NCI-H345 (cell line): Measurements from ENCODE around the gene XCL2.
"Not testable (repeated sequence)": the region's sequence is repeated elsewhere in the genome, so short reads cannot be mapped to it uniquely, and the experiment has no call there.

Experiments
- DNase-seq: peaks from one replicate; lab custom pipeline; 2025; lab: John Stamatoyannopoulos, UW

Gene XCL2

DNA sequence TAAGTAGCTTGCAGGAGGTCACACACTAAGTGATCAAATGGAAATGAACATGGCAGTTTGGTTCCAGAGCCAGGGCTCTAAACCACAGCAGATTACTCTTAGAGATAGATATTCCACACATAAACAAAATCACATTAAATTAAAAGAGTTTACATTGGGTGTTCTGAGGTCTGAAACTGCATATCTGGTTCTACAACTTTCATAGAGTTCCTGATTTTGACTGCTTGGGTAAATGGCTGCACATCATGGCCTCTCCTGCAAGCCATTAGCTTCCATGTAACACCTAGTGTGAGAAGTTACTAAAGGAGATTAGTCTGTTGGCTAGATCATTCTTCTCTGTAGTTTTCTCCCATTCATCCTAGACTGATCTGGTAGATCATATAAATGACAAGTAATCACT lies 12.8 kb upstream of the XCL2 start:
- DNase-seq: no peak

DNA sequence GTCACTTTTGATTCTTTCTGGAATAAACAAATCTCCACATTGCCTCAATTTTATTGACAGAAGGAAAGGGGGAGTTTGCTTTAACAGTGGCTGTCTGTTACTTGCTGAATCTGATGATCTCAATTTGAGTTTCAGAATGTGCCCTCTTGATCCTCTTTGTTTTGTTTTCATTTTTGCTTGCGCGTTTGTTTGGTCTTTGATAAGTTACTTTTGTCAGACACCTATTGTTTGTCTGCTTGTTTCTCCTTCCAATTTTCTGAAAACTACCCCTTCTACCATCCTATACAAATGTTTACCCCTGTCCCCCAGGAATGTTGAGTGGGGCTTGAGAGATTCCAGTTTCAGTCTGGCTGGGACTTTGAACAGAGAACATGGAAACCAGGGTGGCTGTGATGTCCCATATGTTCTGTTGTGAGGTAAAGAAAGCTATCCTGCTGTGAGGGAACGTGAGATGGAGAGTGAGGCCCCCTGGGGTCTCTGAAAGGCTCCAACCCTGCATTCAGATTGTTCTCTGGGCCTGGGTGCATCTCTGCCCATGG lies 11.8 kb upstream of the XCL2 start:
- no peak for DNase-seq

DNA sequence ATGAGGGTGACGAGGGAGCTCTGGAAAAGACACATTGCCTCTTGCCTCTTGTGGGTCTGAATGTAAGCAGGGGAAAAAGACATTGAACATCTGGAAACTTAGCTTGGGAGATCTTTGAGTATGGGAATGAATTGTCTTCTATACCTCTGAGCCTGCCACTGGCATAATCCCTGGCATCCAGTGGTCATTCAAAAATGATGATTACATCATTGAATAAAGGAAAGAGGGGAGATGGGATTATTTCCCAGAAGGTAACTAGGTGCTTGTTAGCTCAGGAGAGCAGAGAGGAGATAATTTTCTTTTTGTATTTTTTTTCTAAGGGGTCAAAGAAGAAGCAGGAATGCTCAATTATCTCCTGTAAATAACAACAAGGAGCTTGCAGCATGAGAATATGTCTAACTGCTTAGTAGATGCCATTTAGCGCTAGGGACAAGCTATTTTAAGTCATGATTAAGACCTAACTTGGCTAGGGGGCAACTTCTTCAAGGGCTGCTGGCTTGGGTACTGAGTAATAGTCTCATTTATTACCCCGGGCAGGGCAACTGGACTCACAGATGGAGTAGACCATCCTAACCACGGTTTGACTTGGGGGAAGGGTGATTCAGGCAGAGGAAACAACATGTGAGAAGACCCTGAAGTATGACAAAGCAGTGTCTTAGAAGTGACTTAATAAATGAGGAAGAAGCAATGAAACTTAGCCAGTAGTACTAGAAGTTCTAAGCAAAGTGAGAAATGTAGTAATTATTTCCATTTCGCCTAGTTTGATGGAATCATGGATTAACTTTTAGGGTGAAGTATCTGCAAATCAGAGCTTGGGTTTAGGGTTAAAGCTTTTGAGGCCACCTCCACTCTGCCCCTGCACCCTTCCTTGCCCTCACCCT lies 11.0 kb upstream of the XCL2 start:
- no peak for DNase-seq

DNA sequence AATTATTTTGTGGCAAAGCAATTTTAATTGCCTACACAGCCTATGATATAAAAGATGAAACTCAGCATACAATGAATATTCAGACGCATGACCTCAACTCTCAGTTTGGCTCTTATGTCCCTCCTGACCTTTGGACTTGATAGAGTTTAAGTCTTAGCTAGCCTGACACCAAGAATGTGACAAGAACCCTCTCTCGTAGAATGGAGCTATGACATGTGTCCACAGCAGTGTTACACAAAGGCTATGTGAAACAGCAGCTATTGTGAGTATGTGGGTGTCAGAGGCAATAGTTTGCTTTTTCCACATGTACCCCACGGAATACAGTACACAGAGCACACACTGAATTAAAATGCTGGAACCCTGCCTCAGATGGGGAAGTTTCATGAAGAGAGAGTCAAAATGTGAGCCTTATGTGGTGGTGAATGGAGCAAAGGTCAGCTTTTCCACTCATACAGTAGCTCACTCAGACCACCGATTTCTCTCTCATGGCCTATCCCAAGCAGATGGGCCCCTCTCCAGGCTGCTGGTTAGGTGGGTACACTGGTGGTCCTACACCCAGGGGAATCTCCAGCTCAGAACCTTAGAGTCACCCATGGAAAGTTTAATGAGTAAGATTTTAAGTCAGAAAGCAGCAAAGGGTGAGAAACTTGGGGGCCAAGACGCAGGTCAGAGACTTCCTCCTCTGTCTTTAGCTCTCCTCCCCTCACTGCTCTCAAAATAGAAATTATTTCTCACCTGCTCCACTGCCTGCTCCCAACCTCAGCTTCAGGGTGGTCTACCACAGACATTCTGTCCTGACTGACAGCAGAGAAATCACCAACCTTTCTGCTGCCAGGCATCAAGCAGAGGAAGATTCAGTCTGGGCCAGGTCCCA lies 10.1 kb upstream of the XCL2 start:
- no peak for DNase-seq

DNA sequence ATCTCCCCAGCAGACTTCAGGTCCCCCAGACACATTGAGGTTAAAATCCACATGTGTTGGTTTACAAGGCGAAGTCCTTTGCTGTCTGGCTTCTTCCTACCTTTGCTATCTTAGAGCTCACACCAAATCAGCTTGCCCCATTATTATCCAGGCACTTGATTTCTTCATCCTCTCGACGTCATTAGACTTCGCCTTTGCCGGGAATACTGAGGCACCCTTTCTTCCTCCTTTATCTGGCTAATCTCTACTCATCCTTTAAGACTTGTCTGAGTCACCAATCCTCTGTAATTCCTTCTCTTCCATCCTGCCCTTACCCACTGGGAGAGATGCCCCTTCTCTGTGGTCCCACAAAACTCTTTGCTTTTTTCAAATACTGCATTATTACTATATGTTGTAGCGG lies 9.2 kb upstream of the XCL2 start:
- no peak for DNase-seq

DNA sequence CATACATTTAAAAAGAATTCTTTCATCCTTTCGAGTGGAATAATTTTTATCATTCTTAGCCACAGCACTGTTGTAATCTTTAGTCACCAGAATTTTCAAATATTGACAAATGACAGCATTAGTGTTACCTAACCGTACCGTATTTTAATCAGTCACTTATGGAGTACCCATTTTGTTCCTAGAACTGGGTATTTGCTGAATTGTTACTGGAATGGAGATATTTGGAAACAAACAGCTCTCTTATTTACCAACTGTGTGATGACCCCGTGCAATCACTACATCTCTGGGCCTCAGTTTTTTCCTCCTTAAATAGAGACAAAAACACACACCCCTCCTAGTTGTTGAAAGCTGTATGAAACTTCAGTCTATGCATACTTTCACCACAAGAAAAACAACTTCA lies 7.9 kb upstream of the XCL2 start:
- no peak for DNase-seq

DNA sequence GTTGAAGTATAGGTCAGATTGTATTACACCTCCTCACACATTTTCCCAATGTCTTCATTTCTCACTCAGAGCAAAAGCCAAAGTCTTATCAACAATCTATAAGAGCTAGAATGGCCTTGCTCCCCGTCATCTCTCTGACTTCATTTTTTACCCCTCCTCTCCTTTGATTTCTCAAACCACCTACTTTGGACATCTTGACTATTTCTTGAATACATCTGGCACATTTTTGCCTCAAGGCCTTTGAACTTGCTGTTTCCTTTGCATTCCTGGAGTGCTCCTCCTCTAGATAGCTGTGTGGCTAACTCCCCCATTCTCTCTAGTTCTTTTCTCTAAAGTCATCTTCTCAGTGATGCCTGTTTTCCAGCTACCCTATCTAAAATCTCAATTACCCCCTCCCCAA lies 7.2 kb upstream of the XCL2 start:
- no peak for DNase-seq

DNA sequence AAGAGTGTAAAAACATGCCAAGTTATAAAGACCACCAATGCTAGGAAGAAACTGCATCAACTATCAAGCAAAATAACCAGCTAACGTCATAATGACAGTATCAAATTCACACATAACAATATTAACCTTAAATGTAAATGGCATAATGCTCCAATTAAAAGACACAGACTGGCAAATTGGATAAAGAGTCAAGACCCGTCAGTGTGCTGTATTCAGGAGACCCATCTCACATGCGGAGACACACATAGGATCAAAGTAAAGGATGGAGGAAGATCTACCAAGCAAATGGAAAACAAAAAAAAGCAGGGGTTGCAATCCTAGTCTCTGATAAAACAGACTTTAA lies 2.7 kb upstream of the XCL2 start:
- DNase-seq: not testable (repeated sequence)

DNA sequence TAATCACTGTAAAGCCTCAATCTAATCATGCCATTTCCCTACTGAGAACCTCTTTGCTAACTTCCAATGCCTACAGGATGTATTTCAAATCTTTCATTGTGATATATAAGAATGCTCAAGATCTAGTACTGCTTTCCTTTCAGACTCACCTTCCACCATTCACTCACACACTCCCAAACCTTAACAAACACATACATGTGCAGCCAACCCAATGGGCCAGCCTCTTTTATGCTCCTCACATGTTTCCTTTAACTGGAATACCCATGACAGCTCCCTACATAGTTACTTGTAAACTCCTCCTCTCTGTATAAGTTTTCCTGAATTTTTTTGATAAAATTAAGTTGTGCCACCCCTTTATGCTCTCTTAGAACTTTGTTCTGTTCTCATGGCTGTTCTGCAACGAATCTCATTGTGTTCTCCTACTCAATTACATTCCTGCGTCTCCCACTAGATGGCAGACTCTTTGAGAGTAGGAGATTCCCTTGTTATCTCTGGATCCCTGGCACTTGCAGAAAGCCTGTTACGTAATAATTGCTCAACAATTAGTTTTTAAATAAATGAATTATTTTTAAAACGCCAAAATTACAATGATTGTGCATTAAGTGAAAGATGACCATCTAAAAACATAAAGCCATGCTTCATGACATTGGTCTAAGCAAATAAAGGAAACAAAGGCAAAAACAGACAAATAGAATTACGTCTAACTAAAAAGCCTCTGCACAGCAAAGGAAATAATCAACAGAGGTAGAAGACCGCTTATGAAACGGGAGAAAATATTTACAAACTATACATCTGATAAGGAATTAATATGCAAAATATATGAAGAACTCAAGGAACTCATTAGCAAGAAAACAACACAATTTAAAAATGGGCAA lies 2.1 kb upstream of the XCL2 start:
- peak; percentile 9 for DNase-seq

DNA sequence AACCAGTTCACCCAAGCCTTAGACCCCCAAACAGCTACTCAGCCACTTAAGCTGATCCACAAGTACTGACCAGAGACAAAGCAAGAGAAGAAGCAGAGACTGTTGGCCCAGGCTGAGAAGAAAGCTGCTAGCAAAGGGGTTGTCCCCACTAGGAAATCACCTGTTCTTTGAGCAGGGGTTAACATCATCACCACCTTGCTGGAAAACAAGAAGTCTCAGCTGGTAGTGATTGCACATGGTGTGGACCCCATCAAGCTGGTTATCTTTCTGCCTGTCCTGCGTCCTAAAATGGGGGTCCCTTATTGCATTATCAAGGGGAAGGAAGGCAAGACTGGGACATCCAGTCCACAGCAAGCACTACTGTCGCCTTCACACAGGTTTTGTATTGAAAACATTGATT lies 819 bp downstream of the XCL2 start:
- DNase-seq: not testable (repeated sequence)

DNA sequence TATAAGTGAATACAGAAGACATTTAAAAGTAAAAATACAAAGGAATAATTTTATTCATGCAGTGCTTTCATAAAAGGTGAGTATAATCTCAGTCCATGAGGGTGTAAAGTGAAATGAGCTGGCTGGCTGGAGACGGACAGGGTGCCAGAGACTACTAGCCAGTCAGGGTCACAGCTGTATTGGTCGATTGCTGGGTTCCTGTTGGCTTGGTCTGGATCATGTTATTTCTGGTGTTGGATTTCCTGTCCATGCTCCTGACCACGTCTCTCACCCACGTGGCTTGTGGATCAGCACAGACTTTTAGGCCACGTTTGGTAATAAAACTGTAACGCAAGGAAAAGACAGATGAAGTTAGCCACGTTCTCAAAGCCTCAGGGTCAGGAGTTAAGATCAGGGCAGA lies 3.0 kb downstream of the XCL2 start:
- DNase-seq: not testable (repeated sequence)

DNA sequence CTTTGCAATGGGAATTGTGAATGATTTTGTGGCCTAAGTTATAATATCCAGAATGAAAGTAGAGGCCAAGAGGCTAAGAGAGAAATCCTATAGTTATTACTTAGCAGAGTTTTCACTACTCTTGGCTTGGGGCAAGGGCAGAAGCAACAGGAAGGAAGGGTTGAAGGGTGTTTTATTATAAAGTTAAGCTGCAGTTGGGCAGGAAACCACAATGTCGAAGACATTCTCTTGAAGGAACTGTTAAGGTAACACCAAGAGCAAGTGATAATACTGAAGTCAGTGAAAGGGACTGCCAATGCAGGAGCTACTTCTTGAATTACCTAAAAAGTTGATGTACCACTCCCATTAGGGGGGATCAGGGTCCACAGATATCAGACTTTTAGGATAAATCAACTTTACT lies 8.3 kb downstream of the XCL2 start:
- no peak for DNase-seq

DNA sequence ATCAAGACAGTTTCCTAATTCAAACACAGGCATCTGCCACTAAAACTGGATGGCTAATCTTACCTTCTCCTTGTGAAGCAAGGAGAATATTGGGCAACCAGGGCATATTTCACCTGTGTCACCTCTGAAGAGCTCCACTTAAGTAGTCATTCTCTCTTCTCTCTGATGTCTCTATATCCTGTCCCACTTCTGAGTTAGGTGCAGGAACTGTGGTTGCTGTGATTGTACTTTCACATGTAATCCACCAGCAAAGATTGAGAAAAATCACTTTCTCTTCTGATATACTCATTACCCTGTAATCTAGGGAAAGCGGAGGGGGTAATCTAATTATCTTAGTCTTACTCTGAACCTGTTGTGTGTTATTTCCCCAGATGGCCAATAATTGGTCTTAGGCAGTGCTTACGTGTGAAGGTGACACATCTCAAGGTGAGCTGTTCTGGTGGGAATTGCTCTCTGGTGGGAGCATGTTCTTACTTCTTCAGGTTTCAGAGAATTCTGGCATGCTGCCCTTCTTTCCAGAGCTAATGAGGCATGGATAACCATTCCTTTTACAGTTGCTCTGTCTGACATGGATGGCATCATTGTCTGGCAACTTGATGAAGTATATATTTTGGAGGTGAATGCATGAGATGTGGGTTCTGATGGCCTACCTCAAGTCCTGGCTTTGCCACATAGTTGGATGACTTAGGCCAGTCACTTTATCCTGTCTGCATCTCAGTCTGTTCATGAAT lies 12.0 kb downstream of the XCL2 start:
- DNase-seq: peak; percentile 46

DNA sequence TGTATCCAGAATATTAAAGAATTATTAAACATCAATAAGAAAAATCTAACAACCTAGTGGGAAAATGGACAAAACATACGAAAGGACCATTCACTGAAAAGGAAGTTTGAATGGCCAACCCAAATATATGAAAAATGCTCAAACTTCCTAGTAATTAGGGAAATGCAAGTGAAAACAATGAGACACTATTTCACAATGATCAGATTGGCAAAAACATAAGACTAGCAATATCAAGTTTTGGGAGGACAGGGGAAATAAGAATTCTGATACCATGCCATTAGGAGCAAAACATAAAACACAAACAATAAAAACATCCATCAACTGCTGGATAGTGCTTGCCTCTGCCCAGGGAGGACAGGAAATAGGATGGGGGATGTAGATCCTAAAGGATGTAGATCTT lies 14.3 kb downstream of the XCL2 start:
- DNase-seq: no peak

DNA sequence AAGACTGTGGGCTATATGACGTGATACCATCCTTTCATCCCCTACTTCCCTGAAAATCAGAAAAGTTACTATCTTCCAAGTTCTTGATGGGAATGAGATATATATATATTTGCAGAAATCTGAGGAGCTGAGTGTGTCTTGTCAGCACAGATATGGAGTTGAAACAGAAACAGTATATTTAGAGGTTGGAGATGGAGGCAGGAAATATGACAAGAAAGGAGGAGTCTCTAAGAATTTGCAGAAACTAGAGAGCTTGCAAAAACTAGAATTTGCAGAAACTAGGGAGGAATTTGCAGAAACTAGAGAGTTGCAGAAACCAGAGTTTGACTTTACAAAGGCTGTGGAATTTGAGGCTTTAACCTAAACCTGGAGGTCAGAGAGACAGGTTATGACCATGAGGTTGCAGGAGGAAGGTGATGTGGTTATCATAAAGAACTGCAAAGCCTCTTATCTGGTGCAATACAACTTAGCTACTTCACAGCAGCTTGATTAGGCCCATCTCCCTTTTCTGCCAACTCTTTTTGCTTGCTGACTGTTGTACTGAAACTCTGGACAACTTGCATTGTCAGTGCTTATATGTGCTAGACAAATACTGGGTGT lies 22.3 kb downstream of the XCL2 start:
- DNase-seq: no peak

DNA sequence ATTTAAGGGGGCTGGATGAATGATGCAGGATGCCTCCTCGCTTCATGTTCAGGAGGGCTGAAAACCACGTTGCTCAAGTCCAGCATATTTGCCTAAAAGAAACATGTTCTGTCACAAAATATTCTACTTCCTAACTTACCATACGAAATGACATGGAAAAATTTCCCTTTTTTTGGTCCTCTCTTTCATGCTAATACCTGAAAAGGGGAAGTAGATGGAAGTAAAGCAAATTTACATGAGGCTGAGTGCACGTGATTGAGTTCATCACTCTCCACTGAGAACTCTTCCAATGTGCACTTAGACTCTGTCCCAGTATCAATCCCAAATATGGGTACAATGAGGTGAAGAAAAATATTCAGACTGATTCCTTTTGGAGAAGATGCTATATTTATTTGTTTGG lies 23.0 kb downstream of the XCL2 start:
- DNase-seq: no peak

DNA sequence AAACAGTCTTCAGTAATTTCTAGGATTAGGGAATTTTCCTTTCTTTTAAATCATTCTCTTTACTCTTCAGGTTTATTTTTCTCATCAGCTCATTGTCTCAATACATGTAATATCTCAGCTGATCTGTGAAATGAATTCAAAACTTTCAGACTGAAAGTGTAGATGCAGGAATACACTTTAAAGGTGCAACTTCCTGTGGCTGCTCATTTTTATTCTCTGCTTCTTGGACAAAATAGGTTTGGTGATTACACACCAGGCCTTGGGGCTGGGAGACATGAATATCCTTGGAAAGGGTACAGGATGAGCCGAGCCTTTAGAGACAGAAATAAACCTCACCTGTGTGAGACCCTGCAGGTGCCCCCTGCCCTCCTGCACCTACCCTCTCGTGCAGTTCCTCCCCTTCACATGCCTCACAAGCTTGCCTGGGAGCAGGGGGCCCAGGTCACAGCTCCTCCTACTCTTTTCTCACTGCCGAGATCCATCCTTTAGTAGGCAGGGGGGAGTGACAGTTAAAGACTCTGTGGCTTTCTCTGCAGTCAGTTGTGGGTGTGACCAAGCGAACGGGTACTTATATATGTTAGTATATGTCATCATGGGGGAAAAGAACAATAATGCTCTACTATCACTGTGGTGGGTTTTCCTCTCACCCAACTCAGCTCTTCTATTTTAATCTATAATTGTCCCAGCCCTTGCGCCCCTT lies 23.6 kb downstream of the XCL2 start:
- no peak for DNase-seq

DNA sequence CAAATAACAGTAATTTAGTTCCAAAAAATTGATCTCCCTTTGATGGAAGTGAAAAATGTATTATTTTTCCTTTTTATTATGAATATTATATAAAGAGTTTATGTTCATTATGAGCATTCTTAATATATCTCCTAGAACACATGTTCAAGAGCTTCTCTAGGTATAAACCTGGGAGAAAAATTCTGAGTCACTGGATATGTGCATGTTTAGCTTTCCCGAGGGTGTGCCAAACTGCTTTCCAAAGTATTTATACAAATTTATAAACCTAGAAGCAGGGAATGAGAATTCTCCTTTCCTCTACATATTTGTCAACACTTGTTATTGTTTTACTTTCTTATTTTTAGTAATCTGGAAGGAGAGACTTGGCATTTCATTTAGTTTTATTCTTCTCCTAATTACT lies 25.0 kb downstream of the XCL2 start:
- no peak for DNase-seq

DNA sequence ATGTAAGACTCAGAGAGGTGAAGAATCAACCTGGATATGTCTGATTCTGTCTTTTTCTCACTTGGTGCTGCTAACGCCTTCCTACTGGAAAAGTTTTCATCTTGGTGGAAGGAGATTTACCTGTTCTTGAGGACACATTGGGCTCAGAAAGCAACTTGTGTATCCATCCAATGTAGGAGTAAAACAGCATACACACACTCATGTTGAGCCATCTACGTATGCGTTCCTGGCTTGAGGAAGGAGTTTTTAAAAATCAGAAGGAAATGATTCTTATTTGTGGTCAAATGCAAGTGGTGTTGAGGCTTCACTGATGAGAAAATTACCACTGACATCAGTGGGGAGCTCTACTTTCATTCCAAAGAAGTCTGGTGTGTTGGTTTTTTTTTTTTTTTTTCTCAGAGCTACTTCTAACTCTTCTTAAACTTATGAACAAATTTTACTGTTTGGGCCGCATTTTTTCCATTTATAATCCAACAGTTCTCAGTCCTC lies 25.6 kb downstream of the XCL2 start:
- no peak for DNase-seq

DNA sequence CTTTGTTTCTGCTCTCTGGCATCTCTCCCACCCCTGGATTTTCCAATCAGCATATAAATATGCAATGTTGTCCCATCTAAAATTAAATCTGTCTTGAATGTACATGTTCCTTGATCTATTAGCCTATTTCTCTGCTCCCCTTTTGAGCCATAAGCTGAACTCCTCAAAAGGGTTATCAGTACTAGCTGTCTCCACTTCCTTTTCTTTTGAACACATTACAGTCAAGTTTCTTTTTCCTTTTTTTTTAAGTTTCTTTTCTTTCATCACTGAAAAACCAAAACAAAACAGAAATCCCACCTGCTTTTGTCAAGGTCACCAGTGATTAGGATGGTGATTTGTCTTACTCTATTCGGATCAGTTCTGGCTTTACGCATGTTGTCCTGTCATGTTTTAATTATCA lies 29.3 kb downstream of the XCL2 start:
- no peak for DNase-seq
